HCT116 (cell line): Measurements from ENCODE around the gene VWC2L. TPM values are rescaled to one million over a fixed set of nuclear protein-coding genes. Genes with fewer than 3 reads are reported as not detected.

Experiments used
- ATAC-seq: fragments of 200-7000 bp; cut with Tn5 transposase; 2 replicates; pipeline ENCODE4 v1.9.1; 2020; ENCODE audit warnings: mild to moderate bottlenecking, moderate library complexity
- BruUV-seq: library from RNA; stranded (reverse); fragments of 400-500 nt; replicated peaks from 2 replicates; lab custom pipeline; 2021; lab: Mats Ljungman, UMichigan
- CTCF ChIA-PET: fragments of 300-600 bp; sonication (Branson Sonifier 250); formaldehyde crosslinking; loops from one replicate; lab custom pipeline; 2021; ENCODE audit warnings: antibody characterized with exemption; lab: Charles Lee
- POLR2A ChIA-PET: fragments of 300-600, 350-600 bp; sonication (Branson Sonifier 250); formaldehyde crosslinking; loops from one replicate; lab custom pipeline; 2021; ENCODE audit warnings: antibody characterized with exemption; lab: Charles Lee
- RAD21 ChIA-PET, 2 experiments: fragments of 300-600 bp; sonication (Branson Sonifier 250); formaldehyde crosslinking; loops; one replicate each; lab custom pipeline; 2023; ENCODE audit warnings: low total read pairs in 2 of 2; ENCODE audit not compliant: uncharacterized antibody in 2 of 2, unreplicated experiment in 2 of 2, low non-redundant PET in 1 of 2; lab: Charles Lee
- DNase-seq: peaks from one replicate; pipeline ENCODE4 v3.0.0-alpha.2; 2010; ENCODE audit warnings: low read depth, low spot score
- H2AFZ ChIP-seq: fragments of 200-600 bp; shearing (Covaris generic), sonication (generic); 2 replicates; pipeline ENCODE4 v1.6.1; 2017; ENCODE audit warnings: low read depth, mixed run types, mixed read lengths, antibody characterized with exemption, low read length; ENCODE audit not compliant: poor library complexity, severe bottlenecking
- H3K27ac ChIP-seq: 2 replicates; pipeline ENCODE4 v1.5.1; 2012; ENCODE audit warnings: low read depth, low read length
- H3K27me3 ChIP-seq: fragments of 200-600 bp; sonication (generic); 2 replicates; pipeline ENCODE4 v1.6.1; 2016; ENCODE audit warnings: mixed run types, low read length, mixed read lengths; ENCODE audit not compliant: insufficient read depth
- H3K36me3 ChIP-seq, 2 experiments: fragments of 200-500 bp in 1 of 2; fragments of 200-600 bp in 1 of 2; sonication (Bioruptor generic) in 1 of 2; sonication (generic) in 1 of 2; 2 replicates each; pipeline versions ENCODE4 v1.5.1 to v1.6.1; 2014 to 2016; ENCODE audit warnings: low read length in 2 of 2, inconsistent platforms in 1 of 2, mixed read lengths in 1 of 2, mixed run types in 1 of 2; ENCODE audit not compliant: insufficient read depth in 2 of 2, control insufficient read depth in 1 of 2
- H3K4me1 ChIP-seq, 2 experiments: fragments of 200-600 bp in 1 of 2; sonication (generic) in 1 of 2; 2 replicates each; pipeline versions ENCODE4 v1.5.1 to v1.6.1; 2012 to 2017; ENCODE audit warnings: low read length in 2 of 2, inconsistent platforms in 1 of 2, mild to moderate bottlenecking in 1 of 2, mixed read lengths in 1 of 2, mixed run types in 1 of 2, moderate library complexity in 1 of 2; ENCODE audit not compliant: insufficient read depth in 2 of 2, control insufficient read depth in 1 of 2
- H3K4me2 ChIP-seq: fragments of 200-600 bp; sonication (generic); 2 replicates; pipeline ENCODE4 v1.6.1; 2017; ENCODE audit warnings: mixed run types, low read length, mixed read lengths
- H3K4me3 ChIP-seq, 2 experiments: fragments of 200-600 bp in 1 of 2; sonication (generic) in 1 of 2; replicated peaks in 1 of 2; 2 replicates each; pipeline ENCODE4 v1.5.1; 2011 to 2016; ENCODE audit warnings: low read length in 2 of 2, control low read depth in 1 of 2, low read depth in 1 of 2, mild to moderate bottlenecking in 1 of 2, mixed read lengths in 1 of 2, mixed run types in 1 of 2
- H3K79me2 ChIP-seq: fragments of 200-600 bp; sonication (generic); 2 replicates; pipeline ENCODE4 v1.6.1; 2017; ENCODE audit warnings: mild to moderate bottlenecking, mixed run types, low read length, moderate library complexity, mixed read lengths; ENCODE audit not compliant: insufficient read depth
- H3K9ac ChIP-seq: fragments of 200-600 bp; sonication (generic); 2 replicates; pipeline ENCODE4 v1.6.1; 2016; ENCODE audit warnings: low read length, mixed read lengths
- H3K9me2 ChIP-seq: fragments of 200-600 bp; sonication (generic), shearing (Covaris generic); 2 replicates; pipeline ENCODE4 v1.6.1; 2017; ENCODE audit warnings: mixed run types, mild to moderate bottlenecking, moderate library complexity; ENCODE audit not compliant: insufficient read depth
- H3K9me3 ChIP-seq, 2 experiments: fragments of 200-500 bp in 1 of 2; fragments of 200-600 bp in 1 of 2; sonication (Bioruptor generic) in 1 of 2; sonication (generic) in 1 of 2; 2 replicates each; pipeline ENCODE4 v1.6.1; 2014 to 2017; ENCODE audit warnings: low read length in 2 of 2, mixed read lengths in 2 of 2, inconsistent platforms in 1 of 2, low read depth in 1 of 2, mild to moderate bottlenecking in 1 of 2, mixed run types in 1 of 2, moderate library complexity in 1 of 2; ENCODE audit not compliant: control insufficient read depth in 1 of 2, insufficient read depth in 1 of 2
- H4K20me1 ChIP-seq: fragments of 200-600 bp; sonication (generic), shearing (Covaris generic); 2 replicates; pipeline ENCODE4 v1.6.1; 2017; ENCODE audit warnings: mixed run types, mild to moderate bottlenecking, moderate library complexity; ENCODE audit not compliant: insufficient read depth
- CTCF ChIP-seq, 3 experiments: fragments of 200-600 bp in 1 of 3; sonication (generic) in 1 of 3; IDR thresholded peaks in 2 of 3; conservative IDR thresholded peaks in 1 of 3; 2 replicates each; pipeline ENCODE4 v1.5.1; 2012 to 2017; ENCODE audit warnings: low read depth in 2 of 3, low read length in 2 of 3, antibody characterized with exemption in 1 of 3, borderline replicate concordance in 1 of 3, control low read depth in 1 of 3, mild to moderate bottlenecking in 1 of 3, mixed read lengths in 1 of 3, mixed run types in 1 of 3, moderate library complexity in 1 of 3; ENCODE audit not compliant: insufficient read depth in 1 of 3
- EGR1 ChIP-seq: IDR thresholded peaks from 2 replicates; pipeline ENCODE4 v1.6.1; 2012; ENCODE audit warnings: low read depth
- FOSL1 ChIP-seq: IDR thresholded peaks from 2 replicates; pipeline ENCODE4 v1.6.1; 2012; ENCODE audit warnings: low read depth
- SIN3A ChIP-seq: IDR thresholded peaks from 2 replicates; pipeline ENCODE4 v1.6.1; 2012; ENCODE audit warnings: low read depth
- YY1 ChIP-seq: IDR thresholded peaks from 2 replicates; pipeline ENCODE4 v1.6.1; 2011; ENCODE audit warnings: low read length, low read depth, moderate library complexity, mild to moderate bottlenecking; ENCODE audit not compliant: insufficient replicate concordance; ENCODE audit errors: extremely low read depth
- ZNF274 ChIP-seq: fragments of 200-500 bp; sonication (Bioruptor generic); IDR thresholded peaks from 2 replicates; pipeline ENCODE4 v1.6.1; 2014; ENCODE audit warnings: mild to moderate bottlenecking, low read depth, low read length, inconsistent platforms
- intact Hi-C: fragments of 100-400 bp; cut with micrococcal nuclease; formaldehyde crosslinking; loops from 2 replicates; pipeline ENCODE4 v1.10.0; 2022
- total RNA-seq: library from RNA; stranded (reverse); gene quantifications from one replicate; pipeline ENCODE4 v1.2.1, GENCODE V29; 2021; ENCODE audit not compliant: unreplicated experiment

Gene VWC2L
- total RNA-seq, 1 experiment from 2014 or later: not detected

DNA sequence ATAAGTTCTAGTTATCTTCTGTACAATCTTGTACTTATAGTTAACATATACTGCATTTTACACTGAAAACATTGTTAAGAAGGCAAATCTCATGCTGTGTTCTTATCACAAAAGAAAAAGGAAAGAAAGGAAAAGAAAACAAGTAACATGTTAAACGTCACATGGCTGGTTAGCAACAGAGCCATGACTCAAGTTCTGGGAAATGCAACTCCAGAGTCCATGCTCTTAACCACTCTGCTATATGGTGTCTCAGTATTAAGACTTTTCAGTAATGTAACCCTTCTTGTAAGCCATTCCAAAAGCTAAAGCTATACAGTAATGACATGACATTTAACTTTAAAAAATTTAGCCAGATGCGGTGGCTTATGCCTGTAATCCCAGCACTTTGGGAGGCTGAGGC, 217.2 kb downstream of the VWC2L start:
- no peaks in the 10 kb centered on the region for H3K36me3 ChIP-seq
- no peak overlapping the region for H3K4me3 ChIP-seq
- RAD21 ChIA-PET: no interaction called here
- intact Hi-C loops: no loop called here
- no peak overlapping the region for H3K9ac ChIP-seq
- H3K4me2 ChIP-seq: no peak overlapping the region
- no peaks in the 10 kb centered on the region for H3K9me2 ChIP-seq
- ATAC-seq: no peak
- no peaks in the 10 kb centered on the region for H3K4me1 ChIP-seq
- CTCF ChIA-PET: no interaction called here
- H3K79me2 ChIP-seq: no peaks in the 10 kb centered on the region
- no peaks in the 10 kb centered on the region for H4K20me1 ChIP-seq
- no peaks in the 10 kb centered on the region for H3K27me3 ChIP-seq
- H3K27ac ChIP-seq: no peak overlapping the region
- BruUV-seq: no TSS peak
- TF ChIP-seq ZNF274: no peak
- TF ChIP-seq EGR1: no peak
- TF ChIP-seq FOSL1: no peak
- TF ChIP-seq CTCF (IDR thresholded peaks at IDR 0.05 in 2 of 3, conservative IDR thresholded peaks at IDR 0.05 in 1 of 3; ENCODE audit: borderline replicate concordance in 1 of 3, insufficient read depth in 1 of 3, low read depth in 2 of 3, low read length in 2 of 3): no peak
- no peak for TF ChIP-seq SIN3A
- no peak for TF ChIP-seq YY1
- no peak for DNase-seq
- no peak overlapping the region for H2AFZ ChIP-seq
- no peaks in the 10 kb centered on the region for H3K9me3 ChIP-seq
- POLR2A ChIA-PET: no interaction called here
